HL-60 (cell line): ENCODE measurements around the gene KRT85.

Source experiments
- DNase-seq, 2 experiments: peaks; one replicate each; pipeline ENCODE4 v3.0.0-alpha.2; 2010 to 2020; ENCODE audit warnings: low read depth in 1 of 2, low spot score in 1 of 2
- H3K27ac ChIP-seq: fragments of 250-450 bp; sonication (Bioruptor Pico); replicated peaks from 2 replicates; pipeline ENCODE4 v1.5.1; 2020; ENCODE audit warnings: mild to moderate bottlenecking, moderate library complexity
- H3K27me3 ChIP-seq: fragments of 250-450 bp; sonication (Bioruptor Pico); 2 replicates; pipeline ENCODE4 v1.5.1; 2021; ENCODE audit warnings: mild to moderate bottlenecking, moderate library complexity; ENCODE audit not compliant: insufficient read depth, poor library complexity, severe bottlenecking
- H3K4me3 ChIP-seq: replicated peaks from 2 replicates; pipeline ENCODE4 v1.5.1; 2011; ENCODE audit warnings: mild to moderate bottlenecking, control low read depth, low read length; ENCODE audit not compliant: insufficient read depth
- GABPA ChIP-seq: IDR thresholded peaks from 2 replicates; pipeline ENCODE4 v1.6.1; 2012; ENCODE audit warnings: low read depth
- POLR2AphosphoS5 ChIP-seq: IDR thresholded peaks from 2 replicates; pipeline ENCODE4 v1.6.1; 2012; ENCODE audit warnings: low read depth
- SPI1 ChIP-seq: IDR thresholded peaks from 2 replicates; pipeline ENCODE4 v1.6.1; 2012; ENCODE audit warnings: low read depth, mild to moderate bottlenecking, borderline replicate concordance
- TF ChIP-seq, protein P1 (sequence below): IDR thresholded peaks from one replicate; pipeline ENCODE4 v1.5.1; 2011; ENCODE audit warnings: low read length, control low read depth, inconsistent platforms; ENCODE audit not compliant: insufficient read depth
- TF ChIP-seq, protein P2 (sequence below): IDR thresholded peaks from 2 replicates; pipeline ENCODE4 v1.6.1; 2012; ENCODE audit warnings: low read depth; ENCODE audit not compliant: insufficient replicate concordance

Gene KRT85

DNA sequence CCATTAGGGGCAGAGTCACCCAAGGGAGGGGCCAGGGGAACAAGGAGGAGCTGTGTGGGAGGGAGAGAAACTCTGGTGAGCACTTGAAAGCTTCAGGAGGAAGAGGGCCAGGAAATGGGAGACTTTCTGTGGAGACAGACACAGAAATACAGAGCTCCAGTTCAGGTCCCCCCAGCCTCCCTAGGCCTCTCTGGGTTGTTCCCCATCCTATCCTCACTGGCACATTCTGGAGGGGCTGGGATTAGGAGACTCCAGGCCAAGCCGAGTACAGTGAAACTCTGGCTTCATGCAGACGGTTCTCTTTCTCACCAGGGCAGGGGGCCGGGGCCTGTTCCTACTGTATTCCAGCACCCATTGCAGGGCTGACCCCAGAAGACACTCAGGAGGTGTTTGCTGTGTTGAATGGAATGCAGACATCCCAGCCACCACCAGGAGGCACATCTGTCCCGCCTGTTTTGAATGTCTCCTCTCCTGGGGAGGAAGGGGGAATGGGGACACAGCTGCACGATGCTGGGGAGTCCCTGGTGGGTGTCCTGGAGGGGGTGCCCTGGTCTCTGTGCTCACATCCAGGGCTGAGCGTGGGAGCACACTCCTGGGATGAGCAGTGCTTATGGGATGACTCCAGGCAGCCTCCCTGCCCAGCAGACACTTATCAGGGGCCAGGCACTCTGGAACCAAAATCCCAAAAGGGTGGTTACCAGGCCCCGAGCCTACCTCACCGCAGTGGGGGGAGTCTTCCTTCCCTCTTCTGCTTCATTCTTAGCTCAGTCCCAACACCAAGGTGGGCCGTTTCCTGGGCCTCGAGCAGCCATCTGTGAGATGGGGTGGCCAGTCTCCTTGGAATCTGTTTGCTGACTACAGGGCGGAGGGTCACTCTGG is 23.7 kb upstream of the KRT85 start:
- Histone ChIP-seq H3K27ac (no peak overlapping the region), H3K27me3 (no peaks in the 10 kb centered on the region), H3K4me3 (no peak overlapping the region)
- peak in 1 of 2 experiments; percentile 8 for DNase-seq
- TF ChIP-seq, protein P1, sequence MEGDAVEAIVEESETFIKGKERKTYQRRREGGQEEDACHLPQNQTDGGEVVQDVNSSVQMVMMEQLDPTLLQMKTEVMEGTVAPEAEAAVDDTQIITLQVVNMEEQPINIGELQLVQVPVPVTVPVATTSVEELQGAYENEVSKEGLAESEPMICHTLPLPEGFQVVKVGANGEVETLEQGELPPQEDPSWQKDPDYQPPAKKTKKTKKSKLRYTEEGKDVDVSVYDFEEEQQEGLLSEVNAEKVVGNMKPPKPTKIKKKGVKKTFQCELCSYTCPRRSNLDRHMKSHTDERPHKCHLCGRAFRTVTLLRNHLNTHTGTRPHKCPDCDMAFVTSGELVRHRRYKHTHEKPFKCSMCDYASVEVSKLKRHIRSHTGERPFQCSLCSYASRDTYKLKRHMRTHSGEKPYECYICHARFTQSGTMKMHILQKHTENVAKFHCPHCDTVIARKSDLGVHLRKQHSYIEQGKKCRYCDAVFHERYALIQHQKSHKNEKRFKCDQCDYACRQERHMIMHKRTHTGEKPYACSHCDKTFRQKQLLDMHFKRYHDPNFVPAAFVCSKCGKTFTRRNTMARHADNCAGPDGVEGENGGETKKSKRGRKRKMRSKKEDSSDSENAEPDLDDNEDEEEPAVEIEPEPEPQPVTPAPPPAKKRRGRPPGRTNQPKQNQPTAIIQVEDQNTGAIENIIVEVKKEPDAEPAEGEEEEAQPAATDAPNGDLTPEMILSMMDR, result peak; percentile 36
- no peak for TF ChIP-seq SPI1

DNA sequence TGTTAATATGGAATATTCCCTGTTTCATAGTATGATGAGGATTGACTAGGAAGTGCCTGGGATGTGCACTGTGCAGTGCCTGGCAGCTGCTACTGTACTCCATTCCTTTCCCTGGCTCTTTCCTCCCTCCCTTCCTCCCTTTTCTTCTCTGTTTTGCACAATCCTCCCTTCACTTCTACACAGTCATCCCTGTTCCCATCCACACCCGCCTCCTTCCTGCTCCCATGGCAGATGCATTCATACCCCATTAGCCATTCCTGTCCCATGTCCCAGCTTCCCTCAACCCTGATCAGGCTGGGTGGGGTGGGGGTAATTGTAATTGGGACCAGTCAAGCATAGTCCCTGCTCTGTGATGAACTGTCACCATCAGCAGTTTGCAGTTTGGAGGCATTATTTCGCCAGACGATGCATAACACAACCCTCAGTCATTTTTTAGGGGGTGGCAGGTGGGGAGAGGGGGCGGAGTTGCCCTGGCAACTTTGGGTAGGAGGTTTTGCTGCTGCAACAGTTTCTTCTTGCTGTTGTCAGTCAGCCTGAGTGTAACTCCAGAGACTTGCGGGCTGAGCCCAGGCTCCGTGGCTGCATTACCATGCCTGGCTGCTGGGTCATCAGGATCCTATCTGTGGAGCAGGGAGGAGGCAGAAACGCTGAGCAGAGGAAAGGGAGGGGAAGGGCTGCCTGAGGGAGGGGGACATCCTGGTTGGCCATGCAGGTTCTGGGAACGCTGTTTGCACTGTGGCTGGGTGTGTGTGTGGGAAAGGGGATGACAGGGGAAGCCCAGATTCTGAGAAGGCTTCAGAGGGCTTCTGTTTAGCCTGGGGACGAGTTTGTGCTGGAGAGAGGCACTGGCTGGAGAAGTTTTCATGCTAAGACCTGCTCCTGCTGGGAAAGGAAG is 22.3 kb upstream of the KRT85 start:
- TF ChIP-seq GABPA (no peak), POLR2AphosphoS5 (no peak), SPI1 (no peak)
- TF ChIP-seq, protein P1, result no peak
- TF ChIP-seq, protein P2, sequence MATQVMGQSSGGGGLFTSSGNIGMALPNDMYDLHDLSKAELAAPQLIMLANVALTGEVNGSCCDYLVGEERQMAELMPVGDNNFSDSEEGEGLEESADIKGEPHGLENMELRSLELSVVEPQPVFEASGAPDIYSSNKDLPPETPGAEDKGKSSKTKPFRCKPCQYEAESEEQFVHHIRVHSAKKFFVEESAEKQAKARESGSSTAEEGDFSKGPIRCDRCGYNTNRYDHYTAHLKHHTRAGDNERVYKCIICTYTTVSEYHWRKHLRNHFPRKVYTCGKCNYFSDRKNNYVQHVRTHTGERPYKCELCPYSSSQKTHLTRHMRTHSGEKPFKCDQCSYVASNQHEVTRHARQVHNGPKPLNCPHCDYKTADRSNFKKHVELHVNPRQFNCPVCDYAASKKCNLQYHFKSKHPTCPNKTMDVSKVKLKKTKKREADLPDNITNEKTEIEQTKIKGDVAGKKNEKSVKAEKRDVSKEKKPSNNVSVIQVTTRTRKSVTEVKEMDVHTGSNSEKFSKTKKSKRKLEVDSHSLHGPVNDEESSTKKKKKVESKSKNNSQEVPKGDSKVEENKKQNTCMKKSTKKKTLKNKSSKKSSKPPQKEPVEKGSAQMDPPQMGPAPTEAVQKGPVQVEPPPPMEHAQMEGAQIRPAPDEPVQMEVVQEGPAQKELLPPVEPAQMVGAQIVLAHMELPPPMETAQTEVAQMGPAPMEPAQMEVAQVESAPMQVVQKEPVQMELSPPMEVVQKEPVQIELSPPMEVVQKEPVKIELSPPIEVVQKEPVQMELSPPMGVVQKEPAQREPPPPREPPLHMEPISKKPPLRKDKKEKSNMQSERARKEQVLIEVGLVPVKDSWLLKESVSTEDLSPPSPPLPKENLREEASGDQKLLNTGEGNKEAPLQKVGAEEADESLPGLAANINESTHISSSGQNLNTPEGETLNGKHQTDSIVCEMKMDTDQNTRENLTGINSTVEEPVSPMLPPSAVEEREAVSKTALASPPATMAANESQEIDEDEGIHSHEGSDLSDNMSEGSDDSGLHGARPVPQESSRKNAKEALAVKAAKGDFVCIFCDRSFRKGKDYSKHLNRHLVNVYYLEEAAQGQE, result no peak
- DNase-seq, result no peak
- H3K27me3 ChIP-seq, result no peaks in the 10 kb centered on the region
- H3K27ac ChIP-seq, result no peak overlapping the region
- H3K4me3 ChIP-seq, result no peak overlapping the region

DNA sequence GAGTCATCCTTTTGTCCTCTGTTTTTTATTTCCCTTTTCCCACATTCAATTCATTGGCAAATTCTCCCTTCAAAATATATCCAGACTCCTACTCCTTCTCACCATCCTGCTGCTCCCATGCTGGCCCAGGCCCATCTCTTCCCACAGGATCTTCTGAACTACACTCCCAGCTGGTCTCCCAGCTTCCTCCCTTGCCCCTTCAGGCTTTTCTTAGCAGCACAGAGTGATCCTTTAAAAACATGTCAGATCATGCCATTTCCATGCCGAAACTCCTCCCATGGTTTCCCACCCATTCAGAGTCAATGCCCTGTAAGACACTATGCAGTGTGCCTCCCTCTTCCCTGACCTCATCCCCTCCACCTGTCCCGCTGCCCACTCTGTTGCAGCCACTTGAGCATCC is 20.6 kb upstream of the KRT85 start:
- Histone ChIP-seq H3K4me3 (no peak overlapping the region), H3K27me3 (peaks cover 2% of the 10 kb centered on the region), H3K27ac (no peak overlapping the region)
- no peak for DNase-seq
- TF ChIP-seq, protein P2, result no peak
- TF ChIP-seq POLR2AphosphoS5, result no peak
- no peak for TF ChIP-seq SPI1

DNA sequence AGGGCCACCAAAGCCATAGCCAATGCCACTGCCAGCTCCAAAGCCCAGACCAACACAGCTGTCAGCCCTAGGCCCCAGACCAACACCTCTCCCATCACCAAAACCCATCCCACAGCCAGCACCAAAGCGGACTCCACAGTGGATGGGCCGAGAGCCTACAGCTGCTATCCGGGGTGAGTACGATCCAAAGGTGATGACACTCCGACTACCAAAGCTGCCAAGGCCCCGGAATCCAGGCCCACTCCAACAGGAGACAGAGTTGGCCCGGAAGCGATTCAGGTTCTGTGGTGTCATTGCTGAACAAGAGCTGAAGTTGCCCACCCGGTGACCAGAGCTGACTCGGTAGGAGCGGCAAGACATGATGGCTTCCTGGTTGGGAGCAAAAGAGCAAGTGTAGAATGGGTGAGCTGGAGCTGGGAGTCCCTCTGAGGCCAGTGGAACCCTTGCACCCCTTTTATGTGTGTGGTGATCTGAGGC is 18.0 kb upstream of the KRT85 start, which contains the start of gene KRT84:
KRT84 (minus strand) TSS at position 427 of the 477 bp plus-strand sequence; CDS start at position 360, 67 bp downstream.
- DNase-seq, result no peak
- H3K4me3 ChIP-seq, result no peak within 1 kb of the TSS
- peaks cover 4% of the 10 kb centered on the region for H3K27me3 ChIP-seq
- H3K27ac ChIP-seq, result no peak within 1 kb of the TSS
- TF ChIP-seq GABPA, result no peak
- TF ChIP-seq SPI1, result no peak
- TF ChIP-seq, protein P1, result no peak
- TF ChIP-seq, protein P2, result no peak
